Activated T-helper 9 cell treated with anti-CD3 and anti-CD28 coated beads, Interleukin-2, amount 50 U/mL, for 16 hours (primary cell): Measurements from ENCODE around the gene CKAP2L.

Source experiments
- DNase-seq: peaks from one replicate; pipeline ENCODE4 v3.0.0-alpha.2; 2020; ENCODE audit warnings: low read depth

Gene CKAP2L

DNA sequence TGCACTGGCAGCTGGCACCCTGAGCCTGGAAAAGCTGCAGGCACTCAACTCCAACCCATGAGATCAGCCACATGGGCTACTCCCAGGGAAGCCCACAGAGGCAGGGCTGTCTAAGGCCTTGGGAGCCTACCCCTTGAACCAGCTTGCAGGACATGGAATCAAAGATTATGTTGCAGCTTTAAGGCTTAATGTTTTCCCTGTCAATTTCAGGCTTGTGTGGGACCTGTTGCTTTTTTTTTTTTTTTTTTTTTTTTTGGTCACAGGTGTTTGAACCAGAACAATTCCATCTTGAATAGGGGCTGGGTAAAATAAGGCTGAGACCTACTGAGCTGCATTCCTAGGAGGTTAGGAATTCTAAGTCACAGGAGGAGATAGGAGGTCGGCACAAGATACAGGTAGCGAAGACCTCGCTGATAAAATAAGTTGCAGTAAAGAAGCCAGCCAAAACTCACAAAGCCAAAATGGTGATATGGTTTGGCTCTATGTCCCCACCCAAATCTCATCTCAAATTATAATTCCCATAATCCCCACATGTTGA is 27.4 kb upstream of the CKAP2L start:
- no peak for DNase-seq

DNA sequence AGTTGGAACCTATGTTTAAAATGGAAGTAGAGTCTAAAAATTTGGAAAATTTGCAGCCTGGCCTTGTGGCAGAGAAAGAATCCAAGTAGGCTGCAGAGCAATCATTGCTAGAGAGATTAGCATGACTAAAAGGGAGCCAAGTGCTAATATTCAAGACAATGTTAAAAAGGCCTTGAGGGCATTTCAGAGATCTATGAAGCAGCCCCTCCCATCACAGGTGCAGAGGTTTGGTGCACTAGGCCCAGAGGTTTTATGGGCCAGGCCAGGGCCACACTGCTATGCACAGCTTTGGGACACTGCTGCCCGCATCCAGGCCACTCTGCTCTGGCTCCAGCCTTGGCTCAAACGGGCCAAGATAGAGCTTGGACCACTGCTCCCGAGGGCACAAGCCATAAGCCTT is 26.6 kb upstream of the CKAP2L start:
- DNase-seq, result no peak

DNA sequence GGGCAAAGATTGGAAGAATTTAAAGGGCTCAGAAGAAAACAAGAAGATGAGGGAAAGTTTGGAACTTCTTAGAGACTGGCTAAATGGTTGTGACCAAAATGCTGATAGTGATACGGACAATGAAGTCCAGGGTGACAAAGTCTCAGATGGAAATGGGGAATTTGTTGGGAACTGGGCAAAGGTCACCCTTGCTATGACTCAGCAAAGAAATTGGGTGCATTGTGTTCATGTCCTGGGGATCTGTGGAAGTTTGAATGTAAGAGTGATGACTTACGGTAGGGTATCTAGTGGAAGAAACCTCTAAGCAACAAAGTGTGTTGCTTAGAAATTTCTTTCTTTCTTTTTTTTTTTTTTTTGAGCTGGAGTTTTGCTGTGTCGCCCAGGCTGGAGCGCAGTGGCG is 25.9 kb upstream of the CKAP2L start:
- DNase-seq, result no peak

GRCh38 chr2:112789186-112789585 is 24.8 kb upstream of the CKAP2L start:
- DNase-seq, result no peak

DNA sequence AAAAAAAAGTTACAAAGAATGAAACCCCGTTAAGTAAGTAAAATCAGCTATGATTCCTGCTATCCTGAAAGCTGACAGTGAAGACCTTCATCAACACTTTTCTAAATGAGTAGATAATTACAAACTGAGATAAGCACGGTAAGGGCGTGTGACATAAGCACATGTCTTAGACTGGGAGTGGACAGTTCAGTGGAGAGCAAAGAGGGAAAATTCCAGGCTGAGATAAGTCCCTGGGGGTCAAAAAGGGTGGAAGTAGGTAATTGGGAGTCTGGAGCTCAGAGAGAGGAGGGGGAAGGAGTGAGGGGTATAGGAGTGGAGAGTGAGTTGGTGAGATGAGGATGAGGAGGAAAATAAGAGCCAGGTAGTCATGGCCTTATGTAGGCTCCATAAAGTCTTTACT is 24.2 kb upstream of the CKAP2L start:
- no peak for DNase-seq

GRCh38 chr2:112787729-112788393 is 23.5 kb upstream of the CKAP2L start:
- no peak for DNase-seq

DNA sequence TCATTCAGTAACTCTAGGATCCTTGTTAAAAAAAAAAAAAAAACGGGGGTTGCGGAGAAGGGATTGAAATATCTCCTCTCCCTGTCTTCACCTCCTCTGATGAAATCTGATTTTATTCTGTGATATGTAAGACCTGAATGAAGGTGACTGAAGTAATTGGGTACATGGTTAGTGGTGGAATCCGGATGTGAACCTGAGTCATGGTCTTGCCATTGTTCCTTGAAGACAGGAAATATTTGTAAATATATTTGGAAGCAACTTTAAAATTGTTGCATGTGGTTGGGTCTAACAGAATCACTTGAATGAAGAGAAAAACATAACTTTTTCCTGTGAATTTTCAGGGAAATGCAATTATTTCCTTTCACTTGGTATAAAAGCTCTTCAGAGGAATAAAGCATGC is 22.9 kb upstream of the CKAP2L start:
- DNase-seq, result no peak

DNA sequence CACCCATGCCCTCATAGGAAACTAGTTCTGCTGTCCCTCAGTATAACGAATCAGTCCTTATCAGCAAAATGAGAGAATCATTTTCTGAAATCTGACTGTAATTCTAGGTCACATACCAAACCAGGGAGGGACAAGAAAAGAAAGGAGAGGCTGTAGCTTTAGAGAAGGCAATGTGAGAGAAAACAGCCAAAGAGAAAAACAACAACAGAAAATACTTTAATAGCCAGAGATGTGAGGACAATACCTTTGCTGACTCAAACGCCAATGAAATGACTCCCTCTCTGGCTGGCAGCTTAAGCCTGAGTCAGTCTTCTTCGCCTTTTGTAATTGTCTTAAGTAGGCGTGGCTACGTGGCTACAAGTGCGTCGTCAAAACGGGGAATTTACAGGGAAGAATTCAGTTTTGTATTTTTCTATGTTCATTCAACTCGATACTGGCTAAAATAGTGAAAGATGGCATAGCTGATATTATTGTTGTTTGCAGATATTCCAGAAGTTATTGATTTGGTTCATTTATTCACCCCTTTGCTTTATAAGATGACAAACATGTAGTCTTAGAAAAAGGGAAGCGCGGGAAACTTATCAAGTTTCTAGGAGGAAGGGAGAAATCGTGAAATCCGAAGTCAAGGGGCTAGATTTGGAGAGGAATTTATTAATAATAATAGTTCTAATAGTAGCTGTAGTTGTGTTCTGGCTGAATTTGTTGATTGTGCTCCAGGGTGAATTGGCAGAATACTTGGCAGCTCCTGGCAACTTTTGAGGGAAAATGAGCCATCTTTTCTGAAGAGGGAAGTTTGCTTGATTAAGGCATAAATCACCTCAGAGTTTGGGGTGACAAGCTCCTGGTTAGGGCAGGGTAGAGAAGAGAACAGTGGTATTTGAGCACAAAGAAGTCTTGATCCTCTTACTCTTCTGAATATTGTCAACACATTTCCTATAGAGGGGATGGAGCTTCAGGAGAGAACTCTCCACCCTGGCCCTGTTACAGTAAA is 20.1 kb upstream of the CKAP2L start, which contains the start of gene IL1A:
Gene IL1A, minus strand, starts transcription at position 295 of the 991 bp plus-strand sequence. CDS start 723 bp downstream, outside the sequence.
- no peak for DNase-seq

DNA sequence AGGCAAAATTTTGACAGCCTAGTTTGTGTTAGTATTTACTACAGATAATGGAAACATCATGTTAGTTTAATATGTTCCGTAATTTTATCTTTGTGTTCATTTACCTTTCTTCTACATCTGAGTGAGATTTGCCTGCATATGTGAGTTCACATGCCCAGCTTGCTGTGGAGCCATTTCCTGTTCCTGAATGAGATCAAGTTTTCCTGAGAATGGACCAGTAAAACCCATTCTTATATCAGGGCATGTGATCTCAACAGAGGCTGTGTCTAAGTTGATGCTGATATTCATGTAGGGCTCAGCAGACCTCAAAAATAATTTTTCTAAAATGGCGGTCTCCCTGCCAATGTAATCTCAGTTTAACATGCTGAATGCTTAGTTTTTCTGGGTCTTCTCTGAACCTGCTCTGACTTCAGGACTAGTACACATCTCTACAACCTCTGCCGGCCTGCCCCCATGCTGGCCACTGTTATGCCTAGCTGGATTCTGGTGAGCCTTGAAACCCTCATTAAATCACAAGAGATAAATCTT is 18.8 kb upstream of the CKAP2L start:
- DNase-seq, result no peak

GRCh38 chr2:112782234-112782799 is 17.9 kb upstream of the CKAP2L start:
- DNase-seq, result no peak

GRCh38 chr2:112779598-112779997 is 15.2 kb upstream of the CKAP2L start:
- no peak for DNase-seq

DNA sequence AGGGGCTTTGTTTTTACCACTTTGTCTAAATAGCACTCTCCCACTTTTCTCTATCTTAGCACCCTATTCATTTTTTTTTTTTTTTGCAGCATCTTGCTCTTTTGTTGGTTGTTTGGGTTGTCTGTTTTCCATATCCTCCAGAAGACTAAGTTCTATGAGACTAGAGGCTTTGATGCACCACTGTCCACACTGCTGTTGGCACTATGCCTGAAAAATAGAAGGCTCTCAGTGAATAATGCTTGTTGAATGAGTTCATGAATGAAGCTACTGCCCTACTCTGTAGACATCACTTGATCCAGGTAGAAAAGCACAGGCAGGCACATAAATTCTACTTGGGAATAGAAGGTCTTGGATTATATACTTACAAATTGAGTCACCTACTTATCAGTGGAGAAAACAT is 12.6 kb upstream of the CKAP2L start:
- no peak for DNase-seq

DNA sequence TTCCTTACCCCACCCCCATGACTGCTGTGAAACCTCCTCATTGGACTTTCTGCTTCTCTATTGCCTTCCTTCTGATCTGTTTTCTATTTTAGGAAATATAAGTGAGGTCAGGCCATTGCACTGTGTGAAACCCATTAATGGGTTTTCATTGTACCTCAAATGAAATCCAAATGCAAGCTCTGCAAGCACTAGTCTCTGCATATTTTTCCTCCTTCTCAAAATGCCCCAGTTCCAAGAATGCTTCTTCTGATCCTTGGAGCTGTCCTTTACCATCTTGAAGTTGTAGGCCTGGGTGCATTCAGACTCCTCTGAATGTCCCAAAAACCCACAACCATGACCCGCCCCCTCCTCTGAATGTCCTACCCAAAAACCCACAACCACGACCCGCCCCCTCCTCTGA is 11.7 kb upstream of the CKAP2L start:
- DNase-seq, result no peak

DNA sequence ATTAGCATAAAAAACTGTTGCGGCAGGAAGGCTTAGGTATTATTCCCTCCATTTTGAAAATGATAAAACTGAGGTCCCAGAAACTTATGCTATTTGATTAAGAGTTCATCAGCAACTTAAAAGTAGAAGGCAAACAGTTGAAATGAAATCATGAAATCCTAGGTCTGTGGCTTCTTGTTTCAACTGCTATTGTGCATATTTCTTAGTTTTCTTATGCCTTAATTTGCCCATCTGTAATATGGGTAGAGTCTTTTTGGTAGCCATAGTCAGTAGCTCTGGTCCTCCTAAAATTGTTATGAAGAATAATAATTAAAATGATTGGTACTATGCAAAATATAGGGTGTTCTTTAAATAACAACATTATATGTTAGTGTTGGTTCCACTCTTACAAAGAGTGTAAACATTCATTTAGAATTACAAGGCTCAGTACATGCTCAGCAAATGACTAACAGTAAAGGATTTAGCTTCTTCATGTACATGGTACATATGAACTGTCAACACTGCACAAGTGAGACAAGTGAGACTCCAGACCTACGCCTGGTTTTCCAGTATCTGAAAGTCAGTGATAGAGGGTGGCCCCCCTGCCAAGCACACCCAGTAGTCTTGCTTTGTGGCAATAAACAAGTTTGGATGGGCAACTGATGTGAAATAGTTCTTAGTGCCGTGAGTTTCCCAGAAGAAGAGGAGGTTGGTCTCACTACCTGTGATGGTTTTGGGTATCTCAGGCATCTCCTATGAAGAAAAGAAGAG is 10.3 kb upstream of the CKAP2L start:
- no peak for DNase-seq

DNA sequence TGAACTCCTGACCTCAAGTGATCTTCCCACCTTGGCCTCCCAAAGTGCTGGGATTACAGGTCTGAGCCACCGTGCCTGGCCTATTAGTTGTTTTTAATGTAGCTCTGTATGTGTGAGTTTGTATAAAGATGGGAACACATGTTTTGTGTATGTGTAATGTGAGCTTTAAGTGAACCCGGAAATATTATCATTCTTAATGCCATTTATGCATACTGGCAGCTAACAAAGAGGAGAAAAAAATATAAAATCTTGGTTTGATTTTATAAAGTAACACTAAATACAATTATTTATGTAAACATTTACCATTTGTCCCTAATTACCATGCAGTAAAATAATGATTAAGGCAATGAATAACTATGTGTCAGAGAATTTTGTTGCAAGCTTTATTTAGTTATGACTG is 9.1 kb upstream of the CKAP2L start:
- no peak for DNase-seq

DNA sequence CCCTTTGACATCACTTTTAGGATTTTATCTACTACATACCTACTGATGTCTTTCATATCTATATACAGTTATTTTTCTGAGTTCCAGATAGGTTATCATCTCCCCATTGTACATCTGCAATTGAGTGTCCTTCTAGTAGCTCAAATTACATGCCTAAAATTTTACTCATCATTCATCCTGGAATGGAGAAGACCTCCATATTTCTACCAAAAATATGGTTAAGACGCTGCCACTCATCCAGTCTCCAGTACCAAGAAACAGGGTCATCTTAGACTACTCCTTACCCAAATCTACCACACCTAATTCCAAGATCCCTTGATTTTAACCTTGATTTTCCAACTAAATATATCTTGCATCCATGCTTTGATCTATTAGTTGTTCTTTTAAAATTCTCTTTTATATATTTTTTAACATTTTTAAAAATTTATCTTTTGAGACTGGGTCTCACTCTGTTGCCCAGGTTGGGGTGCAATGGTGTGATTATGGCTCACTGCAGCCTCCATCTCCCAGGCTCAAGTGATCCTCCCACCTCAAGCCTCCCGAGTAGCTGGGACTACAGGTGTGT is 8.6 kb upstream of the CKAP2L start:
- no peak for DNase-seq

DNA sequence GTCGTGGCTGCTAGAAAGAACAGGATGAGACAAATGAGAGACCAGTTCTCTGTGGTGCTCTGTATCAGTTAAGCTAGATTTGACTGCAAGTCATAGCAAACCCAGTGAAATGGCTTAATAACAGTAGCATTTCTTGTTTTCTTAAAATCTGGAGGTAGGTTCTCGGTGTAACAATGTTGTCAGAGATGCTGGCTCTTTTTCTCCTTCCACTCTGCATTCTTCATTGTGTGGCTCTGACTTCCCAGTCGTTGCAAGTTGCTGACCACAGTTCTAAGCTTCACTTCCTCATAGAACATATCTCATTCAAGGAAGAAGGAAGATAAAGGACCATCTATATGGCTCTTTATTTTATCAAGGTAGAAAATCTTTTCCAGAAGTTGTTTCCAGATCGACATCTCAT is 7.9 kb upstream of the CKAP2L start:
- DNase-seq, result no peak

- DNase-seq, result no peak
Observed at GRCh38 chr2:112768432-112768831, 4.0 kb upstream of the CKAP2L start.

DNA sequence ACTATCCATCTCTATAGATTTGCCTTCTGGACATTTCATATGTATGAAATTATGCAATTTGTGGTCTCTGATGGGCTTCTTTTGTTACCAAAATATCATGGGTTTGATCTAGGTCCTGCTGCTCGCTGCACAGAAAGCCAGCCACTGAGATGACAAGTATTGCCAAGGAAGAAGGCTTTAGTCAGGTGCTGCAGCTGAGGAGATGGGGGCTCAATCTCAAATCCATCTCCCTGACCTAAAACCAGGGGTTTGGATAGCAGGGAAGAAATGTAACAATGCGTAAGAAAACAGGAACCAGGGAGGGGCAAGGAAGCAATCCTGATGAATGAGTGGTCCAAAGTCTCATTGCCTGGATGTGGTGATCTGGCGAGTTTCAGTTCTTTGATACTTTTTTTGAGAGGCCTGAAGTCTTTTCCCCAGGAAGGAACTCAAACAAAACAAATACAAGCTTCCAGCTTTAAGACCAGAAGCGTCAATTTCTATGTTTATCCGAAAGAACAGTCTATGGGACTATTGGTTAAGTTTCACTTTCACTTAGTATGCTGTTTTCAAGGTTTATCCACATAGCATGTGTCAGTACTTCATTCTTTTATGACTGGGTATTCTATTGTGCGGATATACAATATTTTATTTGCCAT is 3.4 kb upstream of the CKAP2L start:
- DNase-seq, result no peak

DNA sequence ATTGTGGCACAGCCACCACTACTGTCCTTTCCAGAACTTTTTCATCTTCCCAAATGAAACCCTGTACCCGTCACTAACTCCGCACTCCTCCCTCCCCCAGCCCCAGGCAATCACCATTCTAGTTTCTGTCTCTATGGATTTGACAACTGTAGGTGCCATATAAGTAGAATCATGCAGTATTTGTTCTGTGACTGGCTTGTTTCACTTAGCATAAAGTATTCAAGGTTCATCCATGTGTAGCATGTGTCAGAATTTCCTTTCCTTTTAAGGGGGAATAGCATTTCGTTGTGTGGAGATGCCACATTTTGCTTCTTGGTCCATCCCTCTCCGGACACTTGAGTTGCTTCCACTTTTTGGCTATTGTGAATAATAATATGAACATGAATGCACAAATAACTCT is 842 bp upstream of the CKAP2L start:
- no peak for DNase-seq

GRCh38 chr2:112762276-112762675 is 2.1 kb downstream of the CKAP2L start:
- no peak for DNase-seq
